Caco-2 (cell line): Measurements from ENCODE around the gene FASTKD1. TPM values are rescaled to one million over a fixed set of nuclear protein-coding genes. Genes with fewer than 3 reads are reported as not detected.
A peak's percentile ranks its signal among the peaks of the same experiment; 100 is the strongest.

Experiments used
- BruUV-seq: library from RNA; stranded (reverse); fragments of 400-500 nt; replicated peaks from 2 replicates; lab custom pipeline; 2021; lab: Mats Ljungman, UMichigan
- CTCF ChIA-PET: fragments of 300-600 bp; sonication (Branson Sonifier 250); formaldehyde crosslinking; loops from one replicate; lab custom pipeline; 2022; ENCODE audit warnings: antibody characterized with exemption; lab: Charles Lee
- POLR2A ChIA-PET: fragments of 300-600 bp; sonication (Branson Sonifier 250); formaldehyde crosslinking; loops from one replicate; lab custom pipeline; 2022; ENCODE audit warnings: antibody characterized with exemption; lab: Charles Lee
- DNase-seq, 2 experiments: peaks; one replicate each; pipeline versions ENCODE4 v3.0.0 to v3.0.0-alpha.2; 2020 to 2022
- H3K27me3 ChIP-seq: replicated peaks from 2 replicates; pipeline ENCODE4 v1.6.0; 2011; ENCODE audit warnings: low read length; ENCODE audit not compliant: control insufficient read depth, insufficient read depth
- H3K36me3 ChIP-seq: 2 replicates; pipeline ENCODE4 v1.5.1; 2011; ENCODE audit warnings: low read length; ENCODE audit not compliant: control insufficient read depth, insufficient read depth
- H3K4me1 ChIP-seq: fragments of 250-450 bp; sonication (Bioruptor Pico); 2 replicates; pipeline ENCODE4 v1.5.1; 2020; ENCODE audit warnings: mild to moderate bottlenecking
- H3K4me3 ChIP-seq: 2 replicates; pipeline ENCODE4 v1.5.1; 2011; ENCODE audit warnings: low read depth, mild to moderate bottlenecking, control low read depth, low read length
- H3K9me3 ChIP-seq: fragments of 250-450 bp; sonication (Bioruptor Pico); 2 replicates; pipeline ENCODE4 v1.5.1; 2020; ENCODE audit warnings: mild to moderate bottlenecking, moderate library complexity
- H3K27ac Mint-ChIP-seq: one replicate; pipeline ENCODE4 v1.8.0; 2022; ENCODE audit warnings: mixed read lengths; ENCODE audit not compliant: unreplicated experiment
- H3K27me3 Mint-ChIP-seq: one replicate; pipeline ENCODE4 v1.8.0; 2022; ENCODE audit warnings: mixed read lengths; ENCODE audit not compliant: insufficient read depth, unreplicated experiment
- H3K36me3 Mint-ChIP-seq: one replicate; pipeline ENCODE4 v1.8.0; 2022; ENCODE audit warnings: mild to moderate bottlenecking, mixed read lengths; ENCODE audit not compliant: insufficient read depth, unreplicated experiment
- H3K4me1 Mint-ChIP-seq: one replicate; pipeline ENCODE4 v1.8.0; 2022; ENCODE audit warnings: low read depth, mixed read lengths; ENCODE audit not compliant: unreplicated experiment
- H3K4me3 Mint-ChIP-seq: one replicate; pipeline ENCODE4 v1.8.0; 2022; ENCODE audit warnings: mild to moderate bottlenecking, moderate library complexity, mixed read lengths; ENCODE audit not compliant: unreplicated experiment
- H3K9me3 Mint-ChIP-seq: one replicate; pipeline ENCODE4 v1.8.0; 2022; ENCODE audit warnings: mixed read lengths; ENCODE audit not compliant: unreplicated experiment
- intact Hi-C: fragments of 100-400 bp; cut with micrococcal nuclease; formaldehyde crosslinking; loops from one replicate; pipeline ENCODE4 v1.10.0; 2022; ENCODE audit not compliant: unreplicated experiment
- total RNA-seq: library from RNA; stranded (reverse); gene quantifications from 2 replicates; pipeline ENCODE4 v1.2.3, GENCODE V29; 2022
- TF ChIP-seq, protein P1 (sequence below), 2 experiments: fragments of 200-600 bp in 1 of 2; IDR thresholded peaks; 1 replicate in 1 of 2; 2 replicates in 1 of 2; pipeline versions ENCODE4 v1.5.1 to v1.8.0; 2011 to 2022; ENCODE audit warnings: antibody characterized with exemption in 1 of 2, control low read depth in 1 of 2, inconsistent platforms in 1 of 2, low read depth in 1 of 2, low read length in 1 of 2, mild to moderate bottlenecking in 1 of 2, moderate library complexity in 1 of 2; ENCODE audit not compliant: insufficient read depth in 1 of 2, severe bottlenecking in 1 of 2, unreplicated experiment in 1 of 2

Gene FASTKD1
- total RNA-seq, 1 experiment from 2014 or later = 27.6 TPM

DNA sequence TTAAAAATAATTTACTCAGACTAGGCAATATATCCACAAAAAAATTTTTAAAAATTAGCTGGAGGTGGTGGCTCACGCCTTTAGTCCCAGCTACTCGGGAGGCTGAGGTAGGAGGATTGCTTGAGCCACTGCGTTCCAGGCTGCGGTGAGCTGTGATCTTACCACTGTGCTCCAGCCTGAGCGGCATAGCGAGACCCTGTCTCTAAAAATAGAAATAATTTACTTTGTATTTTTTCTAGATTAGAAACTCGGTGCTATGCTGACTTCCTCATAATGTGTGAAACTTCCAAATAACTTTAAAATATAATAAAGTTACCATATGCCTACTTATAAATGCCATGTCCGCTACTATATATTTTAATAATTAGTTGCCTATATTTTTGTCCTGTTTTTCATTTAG, 17.1 kb upstream of the FASTKD1 start:
- peaks cover 8% of the 10 kb centered on the region for H3K4me1 ChIP-seq
- no peaks in the 10 kb centered on the region; the same call in 1 of the 2 replicates for H3K36me3 ChIP-seq
- H3K9me3 ChIP-seq = no peaks in the 10 kb centered on the region
- H3K4me1 Mint-ChIP-seq = no peaks in the 10 kb centered on the region
- no peak overlapping the region for H3K4me3 Mint-ChIP-seq
- H3K27ac Mint-ChIP-seq = no peak overlapping the region
- intact Hi-C loops = no loop called here
- peaks cover 20% of the 10 kb centered on the region for H3K36me3 Mint-ChIP-seq
- POLR2A ChIA-PET = no interaction called here
- no peaks in the 10 kb centered on the region for H3K27me3 Mint-ChIP-seq
- H3K9me3 Mint-ChIP-seq = no peaks in the 10 kb centered on the region
- no peaks in the 10 kb centered on the region for H3K27me3 ChIP-seq
- DNase-seq = no peak
- CTCF ChIA-PET = no interaction called here
- H3K4me3 ChIP-seq = no peak overlapping the region
- TF ChIP-seq, protein P1, sequence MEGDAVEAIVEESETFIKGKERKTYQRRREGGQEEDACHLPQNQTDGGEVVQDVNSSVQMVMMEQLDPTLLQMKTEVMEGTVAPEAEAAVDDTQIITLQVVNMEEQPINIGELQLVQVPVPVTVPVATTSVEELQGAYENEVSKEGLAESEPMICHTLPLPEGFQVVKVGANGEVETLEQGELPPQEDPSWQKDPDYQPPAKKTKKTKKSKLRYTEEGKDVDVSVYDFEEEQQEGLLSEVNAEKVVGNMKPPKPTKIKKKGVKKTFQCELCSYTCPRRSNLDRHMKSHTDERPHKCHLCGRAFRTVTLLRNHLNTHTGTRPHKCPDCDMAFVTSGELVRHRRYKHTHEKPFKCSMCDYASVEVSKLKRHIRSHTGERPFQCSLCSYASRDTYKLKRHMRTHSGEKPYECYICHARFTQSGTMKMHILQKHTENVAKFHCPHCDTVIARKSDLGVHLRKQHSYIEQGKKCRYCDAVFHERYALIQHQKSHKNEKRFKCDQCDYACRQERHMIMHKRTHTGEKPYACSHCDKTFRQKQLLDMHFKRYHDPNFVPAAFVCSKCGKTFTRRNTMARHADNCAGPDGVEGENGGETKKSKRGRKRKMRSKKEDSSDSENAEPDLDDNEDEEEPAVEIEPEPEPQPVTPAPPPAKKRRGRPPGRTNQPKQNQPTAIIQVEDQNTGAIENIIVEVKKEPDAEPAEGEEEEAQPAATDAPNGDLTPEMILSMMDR (IDR thresholded peaks at IDR 0.05; ENCODE audit: insufficient read depth in 1 of 2, low read depth in 1 of 2, low read length in 1 of 2, severe bottlenecking in 1 of 2, unreplicated experiment in 1 of 2) = no peak
- no TSS peak for BruUV-seq

DNA sequence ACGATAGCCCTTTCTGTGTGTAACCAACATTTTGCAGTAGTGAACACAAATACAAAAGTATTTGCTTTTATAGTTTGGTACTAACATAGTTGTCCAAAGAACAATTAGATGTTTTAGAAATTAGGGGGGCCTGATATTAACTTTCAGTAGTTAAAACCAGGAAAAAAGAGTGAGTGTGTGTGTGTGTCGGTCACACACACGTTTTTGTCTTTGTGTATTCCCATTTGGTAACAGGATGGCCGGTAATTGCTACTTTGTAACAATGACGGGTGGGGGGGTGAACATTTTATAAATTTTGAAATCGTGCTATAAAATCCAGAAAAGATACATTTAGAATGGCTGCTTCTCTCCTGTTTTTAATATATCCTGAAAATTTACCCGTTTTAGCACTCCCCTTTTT, 12.0 kb upstream of the FASTKD1 start:
- Histone ChIP-seq H3K4me3 (peak overlapping the region; percentile 86), H3K36me3 (no peaks in the 10 kb centered on the region), H3K4me1 (peaks cover 8% of the 10 kb centered on the region), H3K9me3 (peaks cover 12% of the 10 kb centered on the region), H3K27me3 (no peaks in the 10 kb centered on the region)
- BruUV-seq = no TSS peak
- POLR2A ChIA-PET = no interaction called here
- DNase-seq = no peak
- Mint-ChIP-seq H3K36me3 (peaks cover 36% of the 10 kb centered on the region), H3K4me3 (peak overlapping the region; percentile 99), H3K9me3 (peaks cover 8% of the 10 kb centered on the region), H3K27ac (peak overlapping the region; percentile 99), H3K4me1 (peaks cover 4% of the 10 kb centered on the region), H3K27me3 (no peaks in the 10 kb centered on the region)
- TF ChIP-seq, protein P1 (IDR thresholded peaks at IDR 0.05; ENCODE audit: insufficient read depth in 1 of 2, low read depth in 1 of 2, low read length in 1 of 2, severe bottlenecking in 1 of 2, unreplicated experiment in 1 of 2) = no peak
- CTCF ChIA-PET = interaction anchor here (0.6 kb wide), 1 partner anchor 473 kb away, joined by 3 read pairs; no protein-coding TSS in a partner anchor
- intact Hi-C loops = no loop called here

DNA sequence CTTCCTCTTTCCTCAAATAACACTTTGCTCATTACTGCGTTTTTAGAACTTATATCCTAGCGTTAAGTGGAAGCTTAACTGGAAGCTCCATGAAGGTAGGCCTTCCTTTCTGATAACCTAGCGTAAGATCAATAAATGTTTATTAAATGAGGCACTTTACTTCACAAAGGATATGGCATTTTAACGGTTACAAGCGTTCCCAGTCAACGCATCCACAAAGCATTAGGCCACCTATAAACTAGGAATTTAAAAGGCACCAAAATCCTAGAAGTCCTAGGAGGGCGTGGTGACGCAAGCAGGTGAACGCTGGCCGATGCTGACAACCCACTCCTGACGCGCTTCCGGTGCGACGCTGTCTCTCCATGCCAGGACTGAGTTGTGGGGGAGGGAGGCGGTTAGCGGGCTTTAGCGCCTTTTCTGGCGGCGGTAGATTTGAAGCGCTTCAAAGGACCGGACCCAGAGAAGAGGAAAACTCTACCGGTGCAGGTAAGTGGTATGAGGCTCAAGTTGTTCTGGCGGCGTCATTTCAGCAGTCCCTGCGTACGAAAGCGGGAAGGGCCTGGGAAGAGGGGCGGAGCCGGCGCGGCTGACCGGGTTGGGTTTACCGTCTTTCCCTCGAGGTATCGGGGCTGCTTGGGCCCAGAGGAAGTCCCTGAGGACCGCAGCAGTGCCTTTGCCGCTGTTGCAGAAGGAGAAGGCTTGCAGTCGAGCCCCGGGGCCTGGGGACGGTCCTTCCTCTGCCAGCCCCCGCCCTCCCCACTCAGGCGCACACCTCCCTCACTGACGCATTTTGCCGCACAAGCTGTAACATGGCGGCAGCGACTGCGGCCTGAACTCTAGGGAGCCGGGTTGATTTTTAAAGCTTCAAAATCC, 10.6 kb upstream of the FASTKD1 start, which contains the start of gene PPIG:
Gene PPIG, plus strand, starts transcription at position 347 of the 873 bp plus-strand sequence. CDS start 19,691 bp downstream, outside the sequence.
- Histone ChIP-seq H3K27me3 (no peaks in the 10 kb centered on the region), H3K4me3 (peak within 1 kb of the TSS; percentile 86), H3K36me3 (no peaks in the 10 kb centered on the region), H3K9me3 (peaks cover 12% of the 10 kb centered on the region), H3K4me1 (peaks cover 8% of the 10 kb centered on the region)
- peaks cover 31% of the 10 kb centered on the region for H3K36me3 Mint-ChIP-seq
- BruUV-seq = TSS peak; percentile 90
- CTCF ChIA-PET = no interaction called here
- peak within 1 kb of the TSS; percentile 99 for H3K4me3 Mint-ChIP-seq
- DNase-seq = peak; percentile 88 to 92
- intact Hi-C loops = loop anchor here (1.0 kb wide), 1 partner anchor 11 kb away; the partner anchor contains the start of gene FASTKD1
- TF ChIP-seq, protein P1 (IDR thresholded peaks at IDR 0.05; ENCODE audit: insufficient read depth in 1 of 2, low read depth in 1 of 2, low read length in 1 of 2, severe bottlenecking in 1 of 2, unreplicated experiment in 1 of 2) = no peak
- H3K27ac Mint-ChIP-seq = peak within 1 kb of the TSS; percentile 99
- H3K9me3 Mint-ChIP-seq = peaks cover 8% of the 10 kb centered on the region
- POLR2A ChIA-PET = interaction anchor here (0.7 to 1.4 kb wide), 3 partner anchors 10 to 110 kb away, joined by 3 to 7 read pairs (median 3); partner anchors contain the start of genes CFAP210, FASTKD1 and PHOSPHO2
- H3K4me1 Mint-ChIP-seq = peaks cover 4% of the 10 kb centered on the region
- H3K27me3 Mint-ChIP-seq = no peaks in the 10 kb centered on the region
